Measurements from ENCODE around the gene FBXL19.

Gene FBXL19

DNA sequence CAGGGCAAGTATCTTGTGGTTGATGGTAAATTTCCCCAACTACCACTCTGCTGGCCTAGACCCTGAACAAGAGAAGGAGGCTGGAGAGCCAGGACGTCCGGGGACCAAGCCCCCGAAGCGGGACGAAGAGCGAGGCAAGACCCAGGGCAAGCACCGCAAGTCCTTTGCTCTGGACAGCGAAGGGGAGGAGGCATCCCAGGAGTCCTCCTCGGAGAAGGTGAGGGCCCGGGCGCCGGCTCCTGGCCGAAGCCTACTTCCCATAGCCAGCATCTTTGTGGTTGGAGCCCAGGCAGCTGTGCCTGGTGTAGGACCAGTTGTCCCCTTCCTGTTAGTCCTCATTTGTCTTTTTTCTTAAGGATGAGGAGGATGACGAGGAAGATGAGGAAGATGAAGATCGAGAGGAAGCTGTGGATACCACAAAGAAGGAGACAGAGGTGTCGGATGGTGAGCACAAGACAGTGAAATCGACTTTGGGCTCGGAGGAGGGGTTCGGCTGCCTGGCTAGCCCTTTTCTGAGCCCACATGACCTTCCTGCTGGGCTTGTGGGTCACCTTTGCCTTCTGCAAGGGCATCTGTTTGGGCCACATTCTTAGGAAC lies 46.0 kb downstream of the FBXL19 start:
- Mint-ChIP-seq H3K27me3 (no peaks in the 10 kb centered on the region), H3K27ac (no peak overlapping the region), H3K9me3 (no peaks in the 10 kb centered on the region), H3K4me1 (no peaks in the 10 kb centered on the region), H3K4me3 (no peak overlapping the region), H3K36me3 (ENCODE audit: low read depth) (peaks cover 67% of the 10 kb centered on the region)
- DNase-seq (no peak), ATAC-seq (no peak)

DNA sequence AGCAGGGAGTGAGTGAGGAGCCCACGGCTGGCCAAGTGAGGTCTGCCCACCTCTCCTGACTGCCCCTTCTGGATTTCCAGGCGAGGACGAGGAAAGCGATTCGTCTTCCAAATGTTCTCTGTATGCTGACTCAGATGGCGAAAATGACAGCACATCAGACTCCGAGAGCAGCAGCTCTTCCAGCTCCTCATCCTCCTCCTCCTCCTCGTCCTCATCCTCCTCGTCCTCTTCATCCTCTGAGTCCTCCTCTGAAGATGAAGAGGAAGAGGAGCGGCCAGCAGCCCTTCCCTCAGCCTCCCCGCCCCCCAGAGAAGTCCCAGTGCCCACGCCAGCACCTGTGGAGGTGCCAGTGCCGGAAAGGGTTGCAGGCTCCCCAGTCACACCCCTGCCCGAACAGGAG lies 47.9 kb downstream of the FBXL19 start:
- Mint-ChIP-seq H3K27ac (no peak overlapping the region), H3K9me3 (no peaks in the 10 kb centered on the region)
- no peak for DNase-seq

DNA sequence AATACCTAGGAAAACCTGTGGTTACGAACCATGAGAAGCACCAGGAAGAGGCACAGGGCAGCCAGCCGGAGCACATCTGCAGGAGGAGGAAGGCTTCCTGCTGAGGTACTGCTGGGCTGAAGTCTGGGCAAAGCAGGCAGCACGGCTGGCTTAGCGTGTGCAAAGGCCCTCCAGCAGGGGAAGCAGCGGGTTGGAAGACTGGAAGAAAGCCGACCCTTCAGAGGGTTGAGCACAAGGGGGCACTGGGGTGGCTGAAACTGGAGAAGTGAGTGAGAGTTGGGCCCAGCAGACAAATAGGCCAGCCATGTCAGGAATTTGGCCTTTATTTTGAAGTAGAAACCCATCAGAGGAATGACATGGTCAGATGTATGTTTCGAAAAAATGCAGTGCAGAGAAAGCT lies 49.5 kb downstream of the FBXL19 start:
- Mint-ChIP-seq H3K4me1 (no peaks in the 10 kb centered on the region), H3K4me3 (no peak overlapping the region), H3K27me3 (no peaks in the 10 kb centered on the region), H3K36me3 (ENCODE audit: low read depth) (peaks cover 59% of the 10 kb centered on the region), H3K27ac (no peak overlapping the region), H3K9me3 (no peaks in the 10 kb centered on the region)
- ATAC-seq (no peak), DNase-seq (no peak)

More for the DNA sequence above, 47.9 kb downstream of the FBXL19 start:
- Mint-ChIP-seq H3K27me3 (no peaks in the 10 kb centered on the region), H3K36me3 (ENCODE audit: low read depth) (peaks cover 64% of the 10 kb centered on the region), H3K4me3 (no peak overlapping the region), H3K4me1 (no peaks in the 10 kb centered on the region)
- ATAC-seq = no peak

DNA sequence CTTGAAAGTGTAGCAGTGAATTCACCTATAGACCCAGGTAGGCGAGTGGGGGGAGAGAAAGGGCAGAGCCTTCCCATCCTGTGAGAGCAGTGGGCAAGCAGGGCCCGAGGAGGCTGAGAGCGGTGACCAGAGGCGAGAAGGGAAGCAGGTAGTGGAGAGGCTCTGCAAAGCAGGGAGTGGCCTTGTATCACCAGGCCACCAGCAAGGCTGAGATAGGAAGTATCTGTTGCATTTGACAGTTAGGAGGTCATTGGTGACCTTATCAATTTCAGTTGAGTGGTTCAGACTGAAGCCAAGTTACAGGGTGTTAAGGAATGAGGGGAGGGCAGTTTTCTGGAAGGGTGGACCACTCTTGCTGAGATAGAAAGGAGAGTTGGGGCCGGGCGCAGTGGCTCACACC lies 51.0 kb downstream of the FBXL19 start:
- Mint-ChIP-seq H3K27me3 (no peaks in the 10 kb centered on the region), H3K36me3 (ENCODE audit: low read depth) (peaks cover 57% of the 10 kb centered on the region), H3K27ac (no peak overlapping the region), H3K9me3 (no peaks in the 10 kb centered on the region), H3K4me3 (no peak overlapping the region), H3K4me1 (no peaks in the 10 kb centered on the region)
- DNase-seq (no peak), ATAC-seq (no peak)

DNA sequence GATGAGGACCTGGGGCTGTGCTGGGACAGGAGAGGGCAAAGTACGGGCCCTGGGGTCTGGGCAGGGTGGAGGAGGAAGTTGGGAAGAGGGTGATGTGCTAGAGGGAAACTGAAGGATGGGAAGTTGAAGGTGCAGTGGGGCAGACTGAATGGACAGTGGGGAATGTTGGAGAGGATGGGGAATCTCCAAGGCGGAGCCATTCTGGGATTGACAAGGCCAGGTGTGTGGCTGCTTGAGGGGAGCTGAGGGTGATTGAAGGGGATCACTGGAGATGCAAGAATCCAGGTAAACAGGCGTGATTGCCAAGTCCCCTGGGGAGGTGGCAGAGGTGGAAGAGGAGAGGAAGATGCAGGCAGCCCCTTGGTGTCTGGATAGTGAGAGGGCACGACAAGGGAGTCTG lies 53.1 kb downstream of the FBXL19 start:
- H3K9me3 Mint-ChIP-seq = no peaks in the 10 kb centered on the region
- peak overlapping the region; percentile 1 for H3K27ac Mint-ChIP-seq
- no peak for ATAC-seq
- peaks cover 44% of the 10 kb centered on the region for H3K36me3 Mint-ChIP-seq (ENCODE audit: low read depth)
- H3K4me1 Mint-ChIP-seq = no peaks in the 10 kb centered on the region
- DNase-seq = no peak
- H3K4me3 Mint-ChIP-seq = no peak overlapping the region
- no peaks in the 10 kb centered on the region for H3K27me3 Mint-ChIP-seq

DNA sequence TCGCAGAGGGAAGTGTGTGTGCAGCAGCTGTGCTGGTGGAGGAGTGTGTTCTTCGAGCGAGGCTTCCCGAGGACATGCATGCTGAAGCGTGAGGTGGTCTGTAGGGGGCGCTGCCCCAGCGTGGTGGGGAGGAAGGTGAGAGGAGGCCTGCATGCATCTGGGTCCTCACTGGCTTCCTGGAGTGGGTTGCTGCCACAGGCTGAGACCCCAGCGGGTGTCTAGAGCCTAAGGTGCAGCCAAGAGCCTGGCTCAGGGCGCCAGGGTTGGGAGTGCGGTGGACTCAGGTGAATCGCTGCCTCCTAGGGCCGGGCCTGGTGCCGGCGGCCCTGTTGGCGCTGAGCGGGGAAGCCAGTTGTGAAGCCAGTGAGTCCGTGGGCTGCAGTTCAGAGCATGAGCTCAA lies 54.1 kb downstream of the FBXL19 start:
- Mint-ChIP-seq H3K27ac (no peak overlapping the region), H3K4me3 (no peak overlapping the region), H3K36me3 (ENCODE audit: low read depth) (peaks cover 38% of the 10 kb centered on the region), H3K4me1 (no peaks in the 10 kb centered on the region), H3K27me3 (no peaks in the 10 kb centered on the region), H3K9me3 (no peaks in the 10 kb centered on the region)
- ATAC-seq (peak; percentile 18), DNase-seq (peak; percentile 26)

DNA sequence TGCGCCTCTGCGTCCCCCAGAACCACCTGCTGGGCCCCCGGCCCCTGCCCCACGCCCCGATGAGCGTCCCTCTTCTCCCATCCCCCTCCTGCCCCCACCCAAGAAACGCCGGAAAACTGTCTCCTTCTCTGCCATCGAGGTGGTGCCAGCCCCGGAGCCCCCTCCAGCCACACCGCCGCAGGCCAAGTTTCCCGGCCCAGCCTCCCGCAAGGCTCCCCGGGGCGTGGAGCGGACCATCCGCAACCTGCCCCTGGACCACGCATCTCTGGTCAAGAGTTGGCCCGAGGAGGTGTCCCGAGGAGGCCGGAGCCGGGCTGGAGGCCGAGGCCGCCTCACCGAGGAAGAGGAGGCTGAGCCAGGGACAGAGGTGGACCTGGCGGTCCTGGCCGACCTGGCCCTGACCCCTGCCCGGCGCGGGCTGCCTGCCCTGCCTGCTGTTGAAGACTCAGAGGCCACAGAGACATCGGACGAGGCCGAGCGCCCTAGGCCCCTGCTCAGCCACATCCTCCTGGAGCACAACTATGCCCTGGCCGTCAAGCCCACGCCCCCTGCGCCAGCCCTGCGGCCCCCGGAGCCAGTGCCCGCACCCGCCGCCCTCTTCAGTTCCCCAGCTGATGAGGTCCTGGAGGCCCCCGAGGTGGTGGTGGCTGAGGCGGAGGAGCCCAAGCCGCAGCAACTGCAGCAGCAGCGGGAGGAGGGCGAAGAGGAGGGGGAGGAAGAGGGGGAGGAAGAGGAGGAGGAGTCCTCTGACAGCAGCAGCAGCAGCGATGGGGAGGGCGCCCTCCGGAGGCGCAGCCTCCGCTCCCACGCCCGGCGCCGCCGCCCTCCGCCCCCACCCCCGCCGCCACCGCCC lies 56.0 kb downstream of the FBXL19 start:
- Mint-ChIP-seq H3K4me1 (no peaks in the 10 kb centered on the region), H3K27me3 (no peaks in the 10 kb centered on the region), H3K27ac (no peak overlapping the region), H3K4me3 (no peak overlapping the region), H3K36me3 (ENCODE audit: low read depth) (peaks cover 20% of the 10 kb centered on the region), H3K9me3 (no peaks in the 10 kb centered on the region)
- ATAC-seq = no peak
- no peak for DNase-seq

DNA sequence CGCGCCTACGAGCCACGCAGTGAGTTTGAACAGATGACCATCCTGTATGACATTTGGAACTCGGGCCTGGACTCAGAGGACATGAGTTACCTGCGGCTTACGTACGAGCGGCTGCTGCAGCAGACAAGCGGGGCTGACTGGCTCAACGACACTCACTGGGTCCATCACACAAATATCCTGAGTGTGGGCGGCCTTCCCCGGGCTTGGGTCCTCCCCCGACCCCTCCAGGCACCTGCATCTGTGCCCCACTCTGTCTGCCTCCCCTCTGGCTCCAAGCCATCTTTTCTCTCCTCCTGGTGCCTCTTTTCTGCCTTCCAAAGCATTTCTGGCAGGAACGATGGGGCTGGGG lies 56.6 kb downstream of the FBXL19 start:
- Mint-ChIP-seq H3K36me3 (ENCODE audit: low read depth) (peaks cover 19% of the 10 kb centered on the region), H3K27ac (no peak overlapping the region), H3K9me3 (no peaks in the 10 kb centered on the region), H3K4me1 (no peaks in the 10 kb centered on the region), H3K27me3 (no peaks in the 10 kb centered on the region), H3K4me3 (no peak overlapping the region)
- ATAC-seq (no peak), DNase-seq (no peak)

DNA sequence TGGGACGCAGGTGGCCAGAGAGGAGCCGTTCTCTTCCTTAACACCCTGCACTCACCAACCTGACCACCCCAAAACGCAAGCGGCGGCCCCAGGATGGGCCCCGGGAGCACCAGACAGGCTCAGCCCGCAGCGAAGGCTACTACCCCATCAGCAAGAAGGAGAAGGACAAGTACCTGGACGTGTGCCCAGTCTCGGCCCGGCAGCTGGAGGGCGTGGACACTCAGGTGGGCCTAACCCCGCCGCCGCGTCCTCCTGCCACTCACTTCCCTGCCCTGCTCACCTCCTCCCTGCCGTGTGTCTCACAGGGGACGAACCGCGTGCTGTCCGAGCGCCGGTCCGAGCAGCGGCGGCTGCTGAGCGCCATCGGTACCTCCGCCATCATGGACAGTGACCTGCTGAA lies 57.1 kb downstream of the FBXL19 start:
- Mint-ChIP-seq H3K27me3 (no peaks in the 10 kb centered on the region), H3K4me1 (no peaks in the 10 kb centered on the region), H3K27ac (no peak overlapping the region), H3K36me3 (ENCODE audit: low read depth) (peaks cover 19% of the 10 kb centered on the region), H3K4me3 (no peak overlapping the region), H3K9me3 (no peaks in the 10 kb centered on the region)
- DNase-seq (no peak), ATAC-seq (no peak)

DNA sequence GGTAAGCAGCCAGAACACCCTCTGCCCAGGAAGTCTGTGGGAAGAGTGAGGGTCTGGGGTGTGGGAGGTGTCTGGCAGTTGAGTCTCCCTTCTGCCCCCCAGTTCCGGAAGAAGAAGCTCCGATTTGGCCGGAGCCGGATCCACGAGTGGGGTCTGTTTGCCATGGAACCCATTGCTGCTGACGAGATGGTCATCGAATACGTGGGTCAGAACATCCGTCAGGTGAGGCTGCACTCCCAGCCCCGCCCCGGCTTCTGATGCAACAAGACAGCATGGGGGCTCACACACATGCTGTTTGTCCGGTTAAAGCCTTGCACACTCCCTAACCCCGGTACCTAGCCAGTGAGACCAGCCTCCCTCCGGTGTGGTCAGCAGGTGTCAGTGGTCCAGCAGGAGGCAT lies 57.6 kb downstream of the FBXL19 start:
- Mint-ChIP-seq H3K36me3 (ENCODE audit: low read depth) (peaks cover 16% of the 10 kb centered on the region), H3K27me3 (no peaks in the 10 kb centered on the region), H3K4me1 (no peaks in the 10 kb centered on the region), H3K9me3 (no peaks in the 10 kb centered on the region), H3K4me3 (no peak overlapping the region), H3K27ac (peak overlapping the region; percentile 14)
- ATAC-seq (no peak), DNase-seq (no peak)

DNA sequence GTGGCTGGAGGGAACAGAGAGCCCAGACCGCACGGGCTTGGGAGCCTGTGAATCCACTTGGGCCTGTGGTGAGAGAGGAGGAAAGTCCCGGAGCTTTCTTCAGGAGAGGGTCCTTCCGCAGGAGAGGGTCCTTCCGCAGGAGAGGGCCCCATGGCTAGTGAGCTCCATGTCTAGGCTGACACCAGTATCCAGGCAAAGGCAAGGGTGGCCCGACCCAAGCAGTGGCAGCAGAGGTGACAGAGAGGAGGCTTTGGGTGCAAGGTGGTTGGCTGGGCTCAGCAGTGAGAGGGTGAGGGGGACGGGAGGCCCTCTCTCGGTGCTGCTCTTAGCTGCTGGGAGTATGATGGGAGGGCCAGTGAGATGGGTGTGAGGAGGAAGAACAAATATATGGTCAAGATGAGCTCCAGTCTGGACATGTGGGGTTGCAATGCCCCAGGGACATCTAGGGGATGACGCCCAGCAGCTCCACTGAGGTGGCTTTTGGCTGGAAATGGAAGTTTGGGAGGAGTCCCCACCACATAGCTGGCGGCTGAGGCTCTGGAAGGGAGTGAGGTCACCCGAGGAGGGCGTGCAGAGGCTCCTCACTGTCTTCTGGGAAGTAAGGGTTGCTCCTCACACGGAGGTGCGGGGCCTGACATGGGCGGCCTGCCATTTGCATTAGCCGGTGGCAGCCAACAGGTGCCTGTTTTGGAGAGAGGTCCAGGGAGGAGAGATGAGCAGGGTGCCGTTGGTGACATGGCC lies 59.3 kb downstream of the FBXL19 start:
- Mint-ChIP-seq H3K4me1 (no peaks in the 10 kb centered on the region), H3K27me3 (no peaks in the 10 kb centered on the region), H3K36me3 (ENCODE audit: low read depth) (peaks cover 10% of the 10 kb centered on the region), H3K4me3 (no peak overlapping the region), H3K9me3 (no peaks in the 10 kb centered on the region), H3K27ac (no peak overlapping the region)
- ATAC-seq (no peak), DNase-seq (no peak)

DNA sequence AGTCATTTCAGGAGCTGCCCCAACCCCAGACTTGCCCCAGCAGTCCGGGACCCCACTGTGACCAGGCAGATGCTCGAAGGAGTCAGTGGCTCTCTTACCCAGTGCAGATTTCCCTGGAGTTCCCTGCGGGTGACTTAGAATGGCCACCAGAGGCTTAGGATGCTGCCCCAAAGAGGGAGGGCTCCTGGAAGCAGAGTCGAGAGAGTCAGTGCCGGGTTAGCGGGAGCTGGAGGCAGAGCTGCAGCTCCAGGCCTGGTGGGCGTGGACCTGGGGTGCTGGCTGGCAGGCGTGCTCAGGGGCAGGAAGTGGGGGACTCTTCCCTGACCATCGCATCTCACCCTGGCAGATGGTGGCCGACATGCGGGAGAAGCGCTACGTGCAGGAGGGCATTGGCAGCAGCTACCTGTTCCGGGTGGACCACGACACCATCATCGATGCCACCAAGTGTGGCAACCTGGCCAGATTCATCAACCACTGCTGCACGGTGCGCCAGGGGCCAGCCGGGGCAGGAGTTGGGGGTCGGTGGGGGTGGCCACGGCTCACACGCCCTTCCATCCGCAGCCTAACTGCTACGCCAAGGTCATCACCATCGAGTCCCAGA lies 60.0 kb downstream of the FBXL19 start:
- DNase-seq = no peak
- H3K4me3 Mint-ChIP-seq = no peak overlapping the region
- no peak for ATAC-seq
- peaks cover 10% of the 10 kb centered on the region for H3K36me3 Mint-ChIP-seq (ENCODE audit: low read depth)
- H3K4me1 Mint-ChIP-seq = no peaks in the 10 kb centered on the region
- H3K9me3 Mint-ChIP-seq = no peaks in the 10 kb centered on the region
- H3K27me3 Mint-ChIP-seq = no peaks in the 10 kb centered on the region
- H3K27ac Mint-ChIP-seq = no peak overlapping the region

DNA sequence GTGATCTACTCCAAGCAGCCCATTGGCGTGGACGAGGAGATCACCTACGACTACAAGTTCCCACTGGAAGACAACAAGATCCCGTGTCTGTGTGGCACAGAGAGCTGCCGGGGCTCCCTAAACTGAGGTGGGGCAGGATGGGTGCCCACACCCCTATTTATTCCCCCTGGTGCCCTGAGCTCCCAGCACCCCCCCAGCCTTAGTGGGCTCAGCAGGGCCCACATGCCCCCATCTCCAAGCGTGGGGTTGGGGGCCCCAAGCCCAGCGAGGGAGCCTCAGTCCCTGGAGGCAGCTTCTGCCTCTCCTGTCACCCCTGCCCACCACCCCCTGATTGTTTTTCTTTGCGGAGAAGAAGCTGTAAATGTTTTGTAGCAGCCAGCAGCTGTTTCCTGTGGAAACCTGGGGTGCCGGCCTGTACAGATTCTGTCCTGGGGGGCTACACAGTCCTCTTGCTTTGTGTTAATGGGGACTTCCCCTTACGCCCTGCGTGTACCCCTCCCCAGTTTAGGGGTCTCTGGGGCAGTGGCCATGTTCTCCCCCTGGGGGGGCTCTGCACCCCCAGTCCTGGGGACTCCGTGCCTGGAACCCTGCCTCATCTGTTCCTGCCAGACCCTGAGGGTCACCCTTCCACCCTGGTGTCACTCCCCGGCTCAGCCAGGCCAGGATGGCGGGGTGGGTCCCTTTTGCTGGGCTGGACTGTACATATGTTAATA lies 60.7 kb downstream of the FBXL19 start:
- peaks cover 6% of the 10 kb centered on the region for H3K36me3 Mint-ChIP-seq (ENCODE audit: low read depth)
- DNase-seq (no peak), ATAC-seq (no peak)
- no peaks in the 10 kb centered on the region for H3K9me3 Mint-ChIP-seq
- no peaks in the 10 kb centered on the region for H3K27me3 Mint-ChIP-seq
- H3K4me3 Mint-ChIP-seq = no peak overlapping the region
- no peaks in the 10 kb centered on the region for H3K4me1 Mint-ChIP-seq
- H3K27ac Mint-ChIP-seq = no peak overlapping the region

DNA sequence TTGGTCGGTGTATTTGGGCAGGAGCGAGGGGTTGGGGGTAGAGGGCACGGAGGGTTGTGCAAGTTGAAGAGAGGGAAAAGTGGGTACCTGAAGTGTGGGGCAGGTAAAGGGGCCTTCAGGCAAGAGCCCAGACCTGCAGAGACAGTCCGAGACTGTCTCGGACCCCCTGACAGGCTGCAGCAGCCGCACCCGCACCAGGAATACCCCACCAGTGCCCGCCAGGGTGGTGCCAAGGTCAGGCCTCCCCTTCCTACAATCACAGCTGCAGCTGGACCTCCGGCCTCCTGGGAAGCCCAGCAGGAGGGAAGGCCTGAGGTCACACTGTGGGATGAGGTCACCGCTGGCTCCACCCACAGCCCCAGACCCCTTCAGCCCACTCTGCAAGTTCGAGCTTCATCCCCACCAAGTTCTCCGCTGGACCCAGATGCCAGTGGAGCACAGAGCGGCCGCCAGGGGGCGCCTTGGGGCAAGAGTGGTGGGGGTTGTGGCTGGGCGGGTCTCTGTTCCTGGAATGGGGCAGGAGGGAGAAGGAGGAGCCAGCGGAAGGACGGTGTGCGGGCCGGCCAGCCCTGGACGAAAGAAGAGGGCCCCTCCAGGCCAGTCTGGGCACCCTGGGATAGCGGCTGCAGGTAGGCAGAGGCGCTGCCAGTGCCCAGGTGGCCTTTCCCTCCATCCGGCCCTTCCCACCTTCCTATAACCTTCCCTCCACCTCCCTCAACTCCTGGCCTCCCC lies 61.5 kb downstream of the FBXL19 start, which contains the start of gene HSD3B7:
Gene HSD3B7 (plus strand): TSS at position 539 of the 732 bp plus-strand sequence. CDS start 452 bp downstream, outside the sequence.
- Mint-ChIP-seq H3K27ac (no peak within 1 kb of the TSS), H3K9me3 (no peaks in the 10 kb centered on the region), H3K27me3 (no peaks in the 10 kb centered on the region), H3K4me3 (no peak within 1 kb of the TSS), H3K36me3 (ENCODE audit: low read depth) (peaks cover 6% of the 10 kb centered on the region), H3K4me1 (no peaks in the 10 kb centered on the region)
- DNase-seq (peak; percentile 91), ATAC-seq (peak; percentile 65)
